Measurements from ENCODE around the gene DGKI.

The DGKI gene

DNA sequence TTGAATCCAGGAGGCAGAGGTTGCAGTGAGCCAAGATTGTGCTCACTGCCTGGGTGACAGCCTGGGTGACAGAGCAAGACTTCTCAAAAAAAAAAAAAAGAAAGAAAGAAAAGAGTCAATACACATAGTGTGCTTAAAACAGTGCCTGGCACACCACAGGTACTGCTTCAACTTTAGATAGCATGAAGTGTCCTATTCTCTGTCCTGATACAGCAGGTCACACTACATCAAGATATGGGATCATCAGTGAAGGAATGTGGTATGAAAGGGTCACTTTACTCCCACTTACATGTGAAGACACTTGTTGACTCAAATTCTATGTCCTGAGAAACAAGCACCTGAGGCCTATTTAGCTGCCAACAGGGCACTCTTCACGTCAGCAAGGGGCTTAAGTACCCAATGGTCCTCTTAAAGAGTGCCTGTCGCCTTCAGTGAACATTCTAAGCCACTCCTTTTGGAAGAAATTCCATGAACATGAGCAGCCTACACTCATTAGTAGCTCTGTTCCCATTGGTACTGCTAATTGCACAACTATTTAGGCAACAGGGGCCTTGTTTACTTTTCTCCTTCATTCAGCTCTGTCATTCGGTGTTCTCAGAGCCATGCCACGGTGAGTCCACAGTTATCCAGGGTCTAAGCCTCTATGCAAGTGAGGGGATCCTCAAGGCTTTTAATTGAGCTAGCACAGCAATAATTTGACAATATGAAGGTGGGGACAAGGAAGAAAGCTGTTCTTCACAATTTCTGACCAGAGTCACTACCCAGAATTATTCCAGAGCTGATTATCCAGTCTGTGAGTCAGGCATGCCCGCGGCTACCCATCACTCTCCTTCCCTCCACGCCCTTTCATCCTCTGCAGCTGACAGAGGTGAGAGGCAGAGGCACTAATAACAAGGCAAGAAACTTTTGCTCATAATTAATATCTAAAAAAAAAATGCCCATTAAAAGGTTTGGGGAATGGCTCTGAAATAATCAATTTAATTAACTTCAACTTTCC is 446.6 kb downstream of the DGKI start:
- DNase-seq: no peak

DNA sequence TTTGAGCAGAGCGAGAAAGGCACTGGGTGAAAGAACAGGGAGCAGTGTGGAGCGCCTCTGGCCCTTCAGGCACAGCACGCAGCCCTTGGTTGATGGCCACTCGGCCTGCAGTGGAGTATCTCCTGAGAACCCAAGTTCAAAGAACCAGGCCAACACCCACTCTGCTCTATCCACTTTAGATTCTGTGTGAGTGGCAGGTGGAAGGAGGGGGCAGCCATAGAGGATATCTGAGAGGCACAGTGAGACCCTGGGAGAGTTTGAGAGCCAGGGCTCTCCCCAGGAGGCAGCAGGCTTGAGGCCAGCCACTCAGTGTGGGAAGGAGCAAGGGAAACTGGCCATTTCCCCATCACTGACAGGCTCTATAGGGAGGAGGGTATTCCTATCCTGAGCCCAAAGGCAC is 450.7 kb downstream of the DGKI start:
- DNase-seq: no peak

DNA sequence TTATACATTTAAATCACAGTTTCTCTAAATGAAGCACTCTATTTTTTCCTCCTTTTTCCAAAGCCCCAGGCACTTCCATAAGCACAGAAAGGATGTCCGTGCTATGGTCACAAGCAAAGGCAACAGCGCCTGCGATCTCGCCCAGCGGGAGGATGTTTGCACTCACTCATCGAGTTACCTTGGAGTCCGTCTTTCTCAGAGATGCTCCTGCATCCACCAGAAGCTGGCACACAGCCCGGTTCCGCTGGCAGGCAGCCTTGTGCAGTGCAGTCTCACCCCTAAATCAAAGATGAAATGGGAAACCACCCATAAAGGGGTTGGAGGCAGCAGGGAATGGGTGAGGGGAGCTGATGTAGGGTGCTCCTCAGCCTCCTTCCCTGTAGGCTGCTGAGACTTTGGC is 451.4 kb downstream of the DGKI start:
- no peak for DNase-seq

DNA sequence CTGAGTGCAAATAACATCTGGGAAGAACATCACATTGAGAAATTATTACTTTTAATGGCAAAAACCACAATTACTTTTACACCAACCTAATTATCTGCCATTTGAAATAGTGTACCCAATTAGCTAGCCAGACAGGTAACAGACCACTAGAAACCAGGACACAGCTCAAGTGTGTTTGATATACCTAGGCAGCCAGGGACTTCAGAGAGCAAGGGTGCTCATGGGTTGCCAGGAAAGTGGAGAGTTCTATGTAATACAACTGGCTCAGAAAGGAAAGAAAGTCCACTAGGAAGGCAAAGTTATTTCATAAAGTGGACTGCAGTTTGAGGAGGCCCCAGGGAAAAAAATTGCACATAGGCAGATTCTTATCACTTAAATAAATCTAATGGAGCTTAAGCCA is 453.2 kb downstream of the DGKI start:
- no peak for DNase-seq

DNA sequence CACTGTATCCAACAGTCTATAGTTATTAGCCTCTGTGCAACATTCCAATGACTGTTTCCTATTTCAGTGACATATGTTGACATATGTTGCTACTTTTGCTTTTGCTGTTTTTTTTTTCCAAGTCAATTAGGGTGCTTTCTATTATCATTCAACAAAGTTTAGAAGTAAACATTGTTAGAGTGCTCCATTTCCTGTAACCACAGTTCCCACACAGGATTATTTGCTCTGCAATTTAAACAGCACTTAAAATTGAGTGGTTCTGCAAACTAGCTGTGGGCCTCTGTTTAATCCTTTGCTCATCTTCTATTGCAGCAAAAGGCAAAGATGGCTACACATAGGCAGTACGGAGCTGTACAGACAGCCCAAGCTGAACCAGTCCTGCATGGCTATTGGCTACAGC is 456.7 kb downstream of the DGKI start:
- DNase-seq: no peak

DNA sequence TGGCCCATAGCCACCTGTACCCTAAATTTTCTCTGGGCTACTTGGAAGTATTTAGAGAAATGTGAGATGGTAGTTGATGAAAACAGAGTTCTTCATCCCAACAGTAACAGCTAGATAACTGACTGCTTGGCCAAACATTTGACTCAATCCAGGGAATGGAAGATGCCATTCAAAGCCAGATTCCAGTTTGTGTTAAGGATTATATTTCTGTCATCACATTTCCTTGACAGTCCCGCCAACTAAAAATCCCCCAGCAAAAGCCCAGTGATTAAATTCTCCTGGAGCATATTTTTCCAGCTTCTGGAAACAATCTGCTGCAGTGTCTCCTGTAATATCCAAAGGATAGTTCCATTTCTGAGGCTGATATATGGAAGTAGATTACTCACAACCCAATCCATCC is 457.9 kb downstream of the DGKI start:
- DNase-seq: no peak

DNA sequence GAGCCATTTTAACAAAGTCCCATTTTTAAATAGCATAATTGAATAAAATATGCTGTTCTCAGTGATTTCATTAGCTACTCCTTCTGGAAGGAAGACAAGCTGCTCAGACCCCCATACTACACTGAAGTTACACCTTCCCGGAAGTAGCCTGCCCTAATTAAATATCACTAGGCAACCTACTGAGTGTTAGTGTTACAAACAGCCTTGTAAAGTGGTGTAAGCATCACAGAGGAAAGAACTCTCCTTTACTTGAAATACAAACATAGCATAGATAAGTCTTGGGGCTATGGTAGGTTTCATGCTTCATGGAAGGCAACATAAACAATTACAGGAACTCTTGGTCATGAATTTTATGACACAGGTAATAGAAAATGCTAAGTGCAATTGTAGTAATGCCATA is 459.8 kb downstream of the DGKI start:
- DNase-seq: no peak

DNA sequence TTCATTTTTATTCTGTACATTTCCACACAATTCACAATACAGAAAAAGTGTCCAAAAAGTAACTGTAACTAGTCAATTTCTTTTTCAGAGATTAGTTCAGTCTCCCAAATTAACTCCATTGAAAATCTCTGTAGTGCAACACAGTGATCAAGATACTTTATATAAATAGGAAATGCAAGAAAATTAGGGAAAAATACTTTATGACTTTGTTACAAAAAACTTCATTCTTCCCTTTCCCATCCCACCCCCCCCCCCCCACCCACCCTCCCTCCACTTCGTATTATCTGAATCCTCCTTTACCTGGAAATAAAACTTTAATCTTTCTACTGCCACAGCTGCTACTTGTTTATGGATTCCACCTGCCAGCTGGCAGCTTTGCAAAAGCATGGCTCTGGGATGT is 465.7 kb downstream of the DGKI start:
- no peak for DNase-seq

DNA sequence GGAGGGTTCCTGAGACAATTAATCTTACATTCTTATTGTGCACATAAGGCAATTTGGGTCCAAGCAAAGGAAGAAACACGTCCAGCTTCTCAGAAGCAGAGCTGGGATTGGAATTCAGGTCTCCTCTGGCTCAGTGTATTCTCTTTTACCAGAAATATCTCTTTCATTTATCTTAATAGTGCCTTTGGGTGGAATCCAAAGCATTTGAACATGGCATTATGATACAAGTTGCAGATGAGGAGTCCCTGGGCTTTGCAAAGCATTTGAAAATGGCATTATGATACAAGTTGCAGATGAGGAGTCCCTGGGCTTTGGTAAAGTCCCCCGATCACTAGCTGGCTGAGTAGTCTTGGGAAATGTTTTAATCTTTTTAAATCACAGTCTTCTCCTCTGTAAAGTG is 473.3 kb downstream of the DGKI start:
- no peak for DNase-seq

DNA sequence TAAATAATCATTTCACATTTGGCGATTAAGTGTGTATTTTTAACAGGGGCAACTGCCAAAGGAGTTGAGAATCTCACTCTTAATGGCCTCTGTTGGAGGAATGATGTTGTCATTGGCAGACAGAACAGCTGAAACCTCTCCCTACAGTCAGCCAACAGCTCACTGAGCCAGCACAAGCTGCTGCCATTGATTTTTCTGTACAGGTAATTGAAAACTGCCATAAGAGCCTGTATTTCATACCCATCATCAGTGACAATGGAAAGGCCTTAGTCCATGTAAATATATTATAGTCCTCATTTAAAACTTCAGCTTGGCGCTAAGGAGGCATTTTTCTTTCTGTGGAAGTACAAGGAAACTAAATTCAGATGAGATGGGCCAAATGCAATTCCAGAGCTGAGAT is 475.2 kb downstream of the DGKI start:
- DNase-seq: peak; percentile 50

DNA sequence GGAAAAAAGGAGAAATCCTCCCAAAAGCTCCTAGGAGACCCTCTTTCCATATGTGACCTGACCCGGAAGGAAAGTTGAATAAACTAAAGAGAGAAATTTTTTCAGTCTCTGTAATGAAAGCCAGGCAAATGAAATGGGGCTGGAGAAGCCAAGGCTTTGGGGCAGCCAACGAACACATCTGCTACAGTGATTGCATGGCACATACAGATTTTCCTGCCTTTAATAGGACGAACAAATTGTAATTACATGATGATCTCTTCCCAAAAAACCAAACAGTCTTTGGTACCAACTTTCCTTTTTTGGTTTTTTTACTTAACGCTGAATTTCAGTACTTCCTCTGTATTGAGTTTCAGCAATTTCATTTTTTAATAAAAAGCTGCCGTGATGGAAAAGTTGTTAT is 479.8 kb downstream of the DGKI start:
- DNase-seq: no peak

DNA sequence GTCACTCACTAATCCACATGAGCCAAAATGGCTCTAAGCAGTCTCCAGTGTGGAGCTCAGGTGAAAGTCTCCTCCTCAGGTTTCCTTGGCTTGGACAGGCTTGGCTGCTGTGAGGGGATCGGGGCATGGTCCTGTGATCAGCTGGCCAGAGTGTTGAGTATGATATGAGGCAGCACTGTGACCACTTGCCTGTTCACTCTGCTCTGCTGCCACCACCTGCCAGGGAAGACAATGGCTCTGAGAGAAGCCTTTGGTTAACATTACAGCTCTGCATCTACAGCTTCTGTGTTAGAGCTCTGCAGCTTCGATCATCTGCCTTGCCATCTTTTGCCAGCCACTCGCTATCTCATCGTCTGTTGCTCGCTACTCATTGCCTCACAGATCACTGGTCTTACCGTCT is 483.1 kb downstream of the DGKI start:
- no peak for DNase-seq

DNA sequence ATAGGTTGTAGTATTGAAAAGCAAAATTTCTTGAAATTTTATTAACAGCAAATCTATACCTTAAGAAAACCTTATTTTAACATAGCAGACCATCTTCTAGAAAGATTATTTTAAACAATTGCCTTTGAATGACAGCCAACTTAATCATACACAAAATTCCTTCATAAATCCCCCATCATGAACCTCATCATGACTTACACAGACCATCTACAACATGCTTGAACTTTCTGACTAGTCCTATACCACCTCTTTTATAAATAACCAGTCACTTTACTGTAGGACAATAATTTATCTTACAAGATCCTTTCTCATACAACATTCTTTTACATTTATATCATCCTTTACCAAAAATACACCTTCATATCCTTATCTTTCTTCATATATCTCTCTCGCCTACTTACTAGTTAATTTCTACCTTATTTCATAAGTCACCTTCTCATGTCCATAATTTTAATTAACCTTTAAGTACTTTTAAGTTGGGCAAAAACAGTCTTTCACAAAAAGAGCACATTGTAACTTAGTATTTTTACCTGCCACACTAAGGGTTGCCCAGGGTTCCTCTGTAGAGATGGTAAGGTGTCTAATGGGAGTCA is 486.6 kb downstream of the DGKI start:
- DNase-seq: no peak

DNA sequence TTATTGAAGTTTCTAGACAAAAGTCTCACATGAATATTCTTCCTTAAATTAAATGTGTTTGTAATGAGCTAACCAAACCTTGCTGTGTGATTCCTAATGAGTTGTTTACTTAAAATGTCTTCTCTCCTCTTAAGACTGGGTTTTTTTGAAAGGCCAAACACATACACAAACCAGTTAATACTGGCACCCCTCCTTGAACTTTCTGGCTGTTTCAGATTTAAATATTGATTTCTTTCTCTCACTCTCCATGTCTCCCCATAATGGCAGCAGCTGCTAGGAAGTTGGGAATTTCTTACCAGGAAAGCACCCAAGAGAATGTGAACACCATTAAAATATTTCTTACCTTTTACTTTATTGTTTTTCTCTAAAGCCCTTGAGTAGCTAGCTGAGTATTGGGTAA is 491.8 kb downstream of the DGKI start:
- peak; percentile 71 for DNase-seq

DNA sequence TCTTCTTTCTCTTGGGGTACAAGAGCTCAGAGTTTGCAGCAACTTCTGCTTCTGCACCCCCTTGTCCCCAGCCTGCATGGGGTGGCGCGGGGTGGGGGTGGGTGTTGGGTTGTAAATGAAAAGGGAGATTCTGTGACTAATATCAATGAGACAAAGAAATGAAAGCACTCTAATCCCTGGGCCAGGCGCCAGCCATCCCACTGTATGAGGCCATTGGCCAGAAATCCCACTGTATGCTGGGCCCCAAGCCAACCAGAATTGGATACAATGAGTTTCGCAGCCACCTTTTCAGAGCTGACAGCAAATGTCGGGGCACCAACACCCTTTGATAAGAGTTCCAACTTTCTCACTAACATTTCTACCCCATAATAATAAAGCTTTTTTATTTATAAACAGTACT is 492.4 kb downstream of the DGKI start:
- peak; percentile 78 for DNase-seq

DNA sequence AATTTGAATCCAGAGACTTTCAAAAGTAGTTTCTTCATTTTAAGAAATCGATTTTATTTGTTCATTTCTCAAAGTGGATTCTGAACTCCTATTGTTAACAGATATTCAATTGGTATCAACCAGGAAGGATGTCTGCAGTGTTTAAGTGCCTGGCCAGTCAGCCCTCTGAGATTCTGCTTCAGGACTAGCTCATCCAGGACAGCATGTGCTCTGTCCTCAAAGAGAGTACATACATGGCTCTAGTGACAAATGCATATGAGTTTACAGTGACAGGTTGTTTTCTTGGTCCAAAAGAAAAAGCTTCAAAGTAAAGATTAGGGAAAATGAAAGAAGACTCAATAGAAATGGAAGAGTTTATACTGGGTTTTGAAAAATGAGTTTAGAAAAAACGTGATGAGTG is 494.8 kb downstream of the DGKI start:
- DNase-seq: no peak

DNA sequence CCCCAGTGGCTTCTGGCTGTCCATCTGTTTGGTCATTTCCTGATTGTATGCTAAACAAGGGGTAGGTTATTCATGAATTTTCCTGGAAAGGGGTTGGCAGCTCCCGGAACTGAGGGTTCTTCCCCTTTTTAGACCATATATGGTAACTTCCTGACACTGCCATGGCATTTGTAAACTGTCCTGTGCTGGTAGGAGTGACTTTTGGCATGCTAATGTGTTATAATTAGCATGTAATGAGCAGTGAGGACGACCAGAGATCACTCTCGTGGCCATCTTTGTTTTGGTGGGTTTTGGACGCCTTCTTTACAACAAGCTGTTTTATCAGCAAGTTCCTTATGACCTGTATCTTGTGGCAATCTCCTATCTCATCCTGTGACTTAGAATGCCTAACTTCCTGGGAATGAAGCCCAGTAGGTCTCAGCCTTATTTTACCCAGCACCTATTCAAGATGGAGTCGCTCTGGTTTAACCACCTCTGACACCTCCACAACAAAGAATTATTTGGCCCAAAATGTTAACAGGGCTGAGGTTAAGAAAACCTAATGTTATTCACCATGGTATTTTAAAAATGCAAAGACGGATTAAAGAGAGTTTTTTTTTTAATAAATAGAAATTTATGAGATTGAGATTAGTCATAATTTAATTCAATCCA is 500.9 kb downstream of the DGKI start:
- no peak for DNase-seq

DNA sequence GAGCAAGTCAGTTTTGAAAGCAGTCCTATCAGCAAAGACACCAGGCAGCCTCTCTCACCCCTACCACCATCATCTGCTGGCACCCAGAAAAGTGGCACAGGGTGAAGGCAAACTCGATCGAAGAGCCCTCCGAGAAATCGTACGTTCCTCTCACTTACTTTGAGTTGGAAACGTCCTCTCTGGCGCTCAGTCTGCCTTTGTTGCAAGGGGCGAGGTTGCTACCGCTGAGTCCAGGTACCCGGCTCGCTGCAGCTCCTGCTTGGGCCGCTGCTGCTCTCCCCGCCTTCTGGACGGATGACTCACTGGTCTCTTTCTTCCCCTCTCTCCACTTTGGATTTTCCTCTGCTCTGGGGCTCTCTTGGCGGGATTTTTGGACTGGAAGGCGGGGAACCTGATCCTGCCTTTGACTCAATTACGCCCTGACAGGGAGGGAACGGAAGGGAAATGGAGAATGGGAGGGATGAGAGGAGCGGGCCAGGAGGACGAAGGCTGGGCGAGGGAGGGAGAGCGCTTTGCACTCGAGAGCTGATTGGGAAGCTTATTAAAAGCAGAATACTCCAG is 503.4 kb downstream of the DGKI start, which contains the start of gene PTN:
TSS of gene PTN (minus strand) at position 453 of the 561 bp plus-strand sequence. CDS start 88,760 bp downstream, outside the sequence.
- no peak for DNase-seq

DNA sequence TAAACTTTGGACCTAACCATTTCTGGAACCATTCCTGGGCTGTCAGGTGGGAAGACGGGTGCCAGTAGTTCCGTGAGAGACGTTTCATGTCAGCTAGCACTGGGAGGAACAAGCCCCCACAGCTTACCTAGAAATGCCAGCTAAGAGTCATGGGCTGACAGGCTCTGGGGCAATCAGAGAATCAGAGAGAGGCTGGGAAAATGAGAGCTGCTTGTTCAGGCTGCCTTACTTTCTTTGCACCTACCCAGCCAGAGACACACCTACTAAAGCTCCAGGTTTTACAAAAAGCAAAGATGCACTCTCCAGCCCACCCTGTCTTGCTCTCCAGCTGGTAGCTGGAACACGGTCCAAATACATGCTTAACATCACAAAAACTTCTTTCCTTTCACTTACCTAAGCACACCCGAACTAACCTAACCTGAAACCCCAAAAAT is 503.9 kb downstream of the DGKI start:
- no peak for DNase-seq

DNA sequence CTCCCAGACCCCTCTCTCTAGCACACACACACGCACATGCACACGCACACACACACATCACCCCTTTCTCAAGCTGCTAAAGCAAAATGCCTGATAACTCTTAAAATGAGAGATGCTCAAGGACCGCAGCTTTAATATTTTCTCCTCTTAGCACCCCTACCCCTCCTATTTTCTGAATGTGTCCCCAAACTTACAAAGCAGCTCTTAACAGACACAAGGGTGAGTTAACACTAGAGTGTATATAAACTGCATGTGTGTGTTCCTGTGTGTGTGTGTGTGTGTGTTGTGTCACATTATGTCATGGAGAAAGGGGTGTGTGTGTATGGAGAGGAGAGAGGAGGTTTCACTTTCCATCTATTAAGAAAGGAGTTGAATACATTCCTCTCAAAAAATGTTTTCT is 504.5 kb downstream of the DGKI start:
- no peak for DNase-seq

DNA sequence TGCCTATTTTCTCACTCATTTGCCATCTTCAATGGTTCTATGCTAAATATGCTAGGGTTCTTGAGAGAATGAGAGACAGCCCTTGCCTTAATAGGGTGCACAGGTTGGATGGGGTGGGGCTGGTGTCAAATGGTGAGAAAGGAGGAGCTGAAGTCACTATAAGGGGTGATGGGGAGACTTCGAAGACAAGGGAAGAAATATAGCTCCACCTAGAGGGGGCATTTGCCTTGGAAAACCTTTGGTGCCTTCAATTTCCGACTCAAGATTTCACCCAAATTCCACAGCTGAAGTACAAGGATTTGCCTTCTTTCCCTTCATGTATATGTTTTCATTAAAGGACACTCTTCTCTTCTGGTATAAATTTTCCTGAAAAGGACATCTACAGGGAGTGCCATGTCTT is 508.9 kb downstream of the DGKI start:
- no peak for DNase-seq

DNA sequence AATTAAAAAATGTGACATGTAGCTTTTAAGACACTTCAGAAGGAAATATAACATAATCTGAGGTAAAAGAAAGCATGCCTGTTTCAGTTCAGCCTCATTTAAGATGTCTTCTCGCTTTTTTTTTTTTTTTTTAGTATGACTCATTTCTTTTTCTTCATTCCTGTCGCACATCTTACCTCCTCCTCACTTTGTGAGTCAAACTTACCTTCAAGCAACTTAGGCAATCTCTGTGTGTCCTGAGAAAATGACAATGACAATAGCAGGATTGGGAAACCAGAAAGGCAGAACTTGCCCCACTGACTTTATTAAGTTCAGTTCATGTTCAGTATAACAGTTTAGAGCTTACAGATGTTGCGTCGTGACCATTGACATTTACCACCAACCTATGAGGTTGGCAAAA is 511.0 kb downstream of the DGKI start:
- DNase-seq: no peak

DNA sequence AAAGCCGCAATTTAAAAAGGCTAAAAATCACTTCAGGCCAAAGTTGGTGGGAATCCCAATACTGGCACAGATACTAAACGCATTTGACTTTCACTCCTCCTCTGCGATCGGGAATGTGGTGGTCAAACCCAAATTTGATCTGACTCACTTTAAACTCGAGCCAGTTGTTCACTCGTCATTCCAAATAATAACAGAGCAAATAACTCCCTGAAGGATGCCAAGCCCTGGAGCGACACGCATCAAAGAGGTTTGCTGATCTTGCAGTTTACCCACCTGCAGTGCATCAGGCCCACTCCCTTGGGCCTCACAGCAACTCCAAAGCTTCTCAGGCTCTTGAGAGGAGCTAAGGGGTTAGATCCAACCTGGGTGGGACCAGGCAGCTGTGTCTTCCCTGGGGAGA is 515.4 kb downstream of the DGKI start:
- peak; percentile 48 for DNase-seq

All from NCI-H446 treated with DMSO at 0.1 percent for 48 hours (cell line).